22Rv1 (cell line): ENCODE data around the gene GLRA2.

Experiments
- ZFX ChIP-seq: fragments of 450-650 bp; IDR thresholded peaks from 2 replicates; pipeline ENCODE4 v1.6.1; 2017; ENCODE audit warnings: antibody characterized with exemption, borderline replicate concordance
- TF ChIP-seq, protein P1 (sequence below): fragments of 450-650 bp; IDR thresholded peaks from 2 replicates; pipeline ENCODE4 v1.5.1; 2017; ENCODE audit warnings: mild to moderate bottlenecking

DNA sequence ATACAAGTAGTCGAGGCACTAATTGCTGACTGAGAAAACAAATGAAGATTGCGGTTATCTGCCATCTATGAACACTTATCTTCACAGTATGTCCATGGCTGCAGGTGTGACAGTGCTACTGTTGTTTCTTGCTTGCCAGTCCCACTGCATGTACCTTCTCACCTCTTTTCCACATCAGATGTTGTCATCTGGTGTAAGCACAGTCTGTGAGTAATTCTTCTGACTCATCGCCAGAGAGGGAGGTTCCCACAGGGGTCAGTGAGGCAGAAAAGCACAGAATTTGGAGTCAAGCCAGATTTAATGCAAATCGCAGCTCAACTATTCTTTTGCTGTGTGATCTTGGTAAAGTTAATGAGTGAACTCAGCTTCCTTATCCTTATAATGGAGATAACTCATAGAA, 144.4 kb downstream of the GLRA2 start:
- TF ChIP-seq, protein P1, sequence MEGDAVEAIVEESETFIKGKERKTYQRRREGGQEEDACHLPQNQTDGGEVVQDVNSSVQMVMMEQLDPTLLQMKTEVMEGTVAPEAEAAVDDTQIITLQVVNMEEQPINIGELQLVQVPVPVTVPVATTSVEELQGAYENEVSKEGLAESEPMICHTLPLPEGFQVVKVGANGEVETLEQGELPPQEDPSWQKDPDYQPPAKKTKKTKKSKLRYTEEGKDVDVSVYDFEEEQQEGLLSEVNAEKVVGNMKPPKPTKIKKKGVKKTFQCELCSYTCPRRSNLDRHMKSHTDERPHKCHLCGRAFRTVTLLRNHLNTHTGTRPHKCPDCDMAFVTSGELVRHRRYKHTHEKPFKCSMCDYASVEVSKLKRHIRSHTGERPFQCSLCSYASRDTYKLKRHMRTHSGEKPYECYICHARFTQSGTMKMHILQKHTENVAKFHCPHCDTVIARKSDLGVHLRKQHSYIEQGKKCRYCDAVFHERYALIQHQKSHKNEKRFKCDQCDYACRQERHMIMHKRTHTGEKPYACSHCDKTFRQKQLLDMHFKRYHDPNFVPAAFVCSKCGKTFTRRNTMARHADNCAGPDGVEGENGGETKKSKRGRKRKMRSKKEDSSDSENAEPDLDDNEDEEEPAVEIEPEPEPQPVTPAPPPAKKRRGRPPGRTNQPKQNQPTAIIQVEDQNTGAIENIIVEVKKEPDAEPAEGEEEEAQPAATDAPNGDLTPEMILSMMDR, result no peak
- no peak for TF ChIP-seq ZFX
